Anterior cingulate cortex (tissue), 58 donors: ENCODE data around the gene RAET1E.
"Not testable (repeated sequence)": the region's sequence is repeated elsewhere in the genome, so short reads cannot be mapped to it uniquely, and the experiment has no call there.

Source experiments
- DNase-seq, 58 donors: peaks; one replicate each; lab custom pipeline; 2025; lab: John Stamatoyannopoulos, UW

RAET1E gene

GRCh38 chr6:149931501-149931900, 33.6 kb upstream of the RAET1E start:
- no peak for DNase-seq

- no peak for DNase-seq
These were observed 31.5 kb upstream of the RAET1E start for GRCh38 chr6:149929422-149929821.

- not testable (repeated sequence) for DNase-seq
These were observed 29.1 kb upstream of the RAET1E start for GRCh38 chr6:149927025-149927424.

GRCh38 chr6:149925974-149926777, 28.3 kb upstream of the RAET1E start:
- DNase-seq, result peak in 53 of 58 donors; percentile 3 to 82 (median 51)

DNA sequence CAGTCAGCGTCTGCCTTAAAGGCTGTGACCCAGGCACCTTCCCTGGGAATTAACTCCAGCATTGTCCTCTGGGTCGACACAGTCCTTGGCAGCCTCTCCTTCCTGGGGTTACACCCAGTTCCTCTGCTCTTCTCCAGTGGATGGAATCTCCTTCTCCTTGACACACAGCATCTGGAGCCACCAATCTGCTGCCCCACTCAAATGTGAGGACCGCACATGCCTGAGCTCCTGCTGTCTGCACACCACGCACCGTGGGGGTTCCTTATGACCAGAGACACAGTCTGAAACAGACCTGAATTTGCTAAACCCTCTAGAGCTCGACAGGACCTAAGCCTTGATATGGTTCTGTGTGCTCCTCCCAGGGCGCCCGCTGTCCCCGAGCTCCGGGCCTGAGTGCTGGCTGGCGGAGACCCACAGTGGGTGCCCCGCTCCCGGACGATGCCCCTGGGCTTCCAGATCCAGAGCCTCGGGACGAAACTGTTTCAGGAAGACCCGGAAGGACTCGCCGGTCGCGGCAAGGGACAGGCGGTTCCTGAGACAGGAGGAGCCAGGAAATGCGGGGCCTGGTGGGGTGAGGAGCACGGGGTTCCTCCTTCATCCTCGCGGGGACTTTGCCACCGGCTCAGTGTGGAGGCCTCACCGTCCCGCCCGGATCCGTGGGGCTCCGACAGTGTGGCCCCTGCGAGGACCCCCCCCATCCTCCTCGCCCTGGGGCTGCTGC, 27.5 kb upstream of the RAET1E start:
- peak in 2 of 58 donors; percentile 8 to 9 for DNase-seq

- DNase-seq, result no peak
These were observed 27.0 kb upstream of the RAET1E start for GRCh38 chr6:149924933-149925252.

GRCh38 chr6:149924206-149924932, 26.5 kb upstream of the RAET1E start:
- DNase-seq, result no peak

DNA sequence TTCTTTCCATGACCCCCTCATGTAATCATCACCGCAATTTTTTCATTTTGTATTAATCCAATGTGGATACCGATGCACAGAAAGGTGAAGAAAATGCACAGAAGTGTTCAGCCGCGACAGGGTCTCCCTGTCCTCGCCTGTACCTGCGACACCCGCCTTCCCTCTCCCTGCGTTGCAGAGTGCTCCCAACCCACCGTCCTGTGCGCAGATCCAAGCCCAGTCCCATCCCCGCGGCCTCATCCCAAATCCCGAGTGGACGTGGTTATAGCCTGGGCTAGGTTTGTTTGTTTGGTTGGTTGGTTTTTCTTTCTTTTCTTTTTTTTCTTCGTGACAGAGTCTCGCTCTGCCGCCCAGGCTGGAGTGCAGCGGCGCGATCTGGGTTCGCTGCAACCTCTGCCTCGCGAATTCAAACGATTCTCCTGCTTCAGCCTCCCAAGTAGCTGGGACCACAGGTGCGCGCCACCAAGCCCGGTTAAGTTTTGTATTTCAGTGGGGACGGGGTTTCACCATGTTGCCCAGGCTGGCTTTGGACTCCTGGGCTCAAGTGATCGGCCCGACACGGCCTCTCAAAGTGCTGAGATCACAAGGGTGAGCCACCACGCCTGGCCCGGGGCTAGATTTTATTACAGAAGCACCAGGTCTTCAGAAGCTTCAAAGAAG, 25.5 kb upstream of the RAET1E start:
- no peak for DNase-seq

GRCh38 chr6:149922642-149923326, 24.9 kb upstream of the RAET1E start, which contains the start of gene RAET1G:
TSS of gene RAET1G (minus strand) at chr6:149923121. CDS start at chr6:149923010, 111 bp downstream.
- peak in 54 of 58 donors; percentile 9 to 80 (median 56) for DNase-seq

DNA sequence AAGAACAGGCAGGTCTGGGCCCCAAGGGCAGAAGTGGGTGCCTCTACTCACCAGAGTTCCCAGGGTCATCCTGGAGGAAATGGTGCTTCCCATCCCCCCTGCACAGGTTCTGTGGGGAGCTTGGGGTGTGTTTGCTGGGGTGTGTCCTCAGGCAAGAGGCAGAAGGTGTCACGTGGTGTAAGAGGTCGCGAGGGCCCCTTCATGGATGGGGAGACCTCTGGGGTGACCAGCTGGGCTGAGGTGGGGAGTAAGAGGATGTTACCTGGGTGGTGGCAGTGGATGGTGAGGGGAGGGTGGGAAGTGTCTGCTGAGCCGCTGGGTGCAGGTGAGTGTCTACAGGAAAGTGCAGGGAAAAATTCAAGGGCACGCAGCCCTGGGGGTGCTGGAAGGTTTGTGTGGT, 24.2 kb upstream of the RAET1E start:
- not testable (repeated sequence) for DNase-seq

DNA sequence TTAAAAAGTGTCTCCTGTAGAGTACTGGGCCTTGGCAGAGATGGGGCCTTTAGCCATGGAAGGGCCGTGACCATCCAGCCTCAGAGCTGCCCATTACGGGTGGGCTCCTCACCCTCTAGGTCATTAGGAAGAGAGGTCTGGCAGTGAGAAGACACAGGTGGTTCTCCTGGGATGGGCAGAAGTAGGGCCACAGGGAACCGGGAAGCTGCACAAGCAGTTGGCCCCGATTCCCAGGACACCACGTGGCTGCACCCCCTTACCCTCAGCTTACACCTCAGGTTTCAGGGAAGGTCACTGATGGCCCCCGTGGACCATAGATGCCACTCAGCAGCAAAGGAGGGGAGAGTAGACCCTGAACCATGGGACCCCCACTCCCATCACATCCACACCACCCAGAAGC, 23.4 kb upstream of the RAET1E start:
- DNase-seq, result no peak

DNA sequence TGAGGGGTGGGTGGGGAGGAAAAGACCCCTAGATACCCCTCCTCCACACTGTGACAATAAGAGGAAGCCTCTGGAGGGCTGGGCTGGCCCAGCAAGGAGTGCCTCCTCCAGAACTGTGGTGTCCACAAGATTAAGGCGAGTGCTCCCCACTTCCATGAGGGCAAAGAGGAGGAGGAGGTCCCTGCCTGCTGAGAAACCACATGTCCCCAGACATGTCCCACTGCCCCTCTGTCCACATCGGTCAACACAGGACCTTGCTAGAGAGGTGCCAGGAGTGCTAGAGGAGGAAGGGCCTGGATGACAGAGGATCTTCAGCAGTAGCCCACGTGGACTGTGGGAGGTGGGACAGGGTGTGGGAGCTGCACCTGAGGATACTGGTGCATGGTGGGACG, 21.9 kb upstream of the RAET1E start:
- no peak for DNase-seq

DNA sequence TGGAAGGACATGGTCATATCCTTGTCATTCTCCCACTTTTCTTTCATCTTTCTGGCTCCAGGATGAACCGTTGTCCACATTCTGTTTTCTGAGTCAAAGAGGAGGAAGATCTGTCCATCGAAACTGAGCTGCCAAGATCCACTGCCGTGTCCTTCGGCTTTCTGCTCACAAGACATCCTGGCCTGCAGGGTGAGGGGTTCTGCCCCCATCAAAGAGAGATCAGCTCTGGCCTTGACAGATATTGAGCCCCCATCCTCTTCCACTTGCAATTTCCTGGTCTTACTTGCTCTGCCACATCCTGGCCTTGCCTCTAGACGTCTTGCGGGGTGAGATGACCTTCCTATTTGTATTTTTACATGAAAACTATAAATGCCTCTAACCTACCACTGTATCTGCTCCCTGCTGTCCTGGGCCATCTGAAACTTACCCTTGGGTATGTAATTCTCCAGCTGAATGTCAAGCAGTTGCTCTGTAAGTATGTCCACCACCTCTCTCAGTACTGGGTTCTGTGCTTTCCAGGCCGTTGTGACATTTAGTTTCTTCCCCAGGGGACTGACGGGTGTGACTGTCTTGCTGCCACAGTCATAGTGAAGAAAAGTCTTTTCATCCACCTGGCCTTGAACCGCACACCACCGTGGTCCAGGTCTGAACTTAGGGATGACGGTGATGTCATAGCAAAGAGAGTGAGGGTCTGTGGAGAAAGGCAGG, 21.4 kb upstream of the RAET1E start:
- DNase-seq, result not testable (repeated sequence)

DNA sequence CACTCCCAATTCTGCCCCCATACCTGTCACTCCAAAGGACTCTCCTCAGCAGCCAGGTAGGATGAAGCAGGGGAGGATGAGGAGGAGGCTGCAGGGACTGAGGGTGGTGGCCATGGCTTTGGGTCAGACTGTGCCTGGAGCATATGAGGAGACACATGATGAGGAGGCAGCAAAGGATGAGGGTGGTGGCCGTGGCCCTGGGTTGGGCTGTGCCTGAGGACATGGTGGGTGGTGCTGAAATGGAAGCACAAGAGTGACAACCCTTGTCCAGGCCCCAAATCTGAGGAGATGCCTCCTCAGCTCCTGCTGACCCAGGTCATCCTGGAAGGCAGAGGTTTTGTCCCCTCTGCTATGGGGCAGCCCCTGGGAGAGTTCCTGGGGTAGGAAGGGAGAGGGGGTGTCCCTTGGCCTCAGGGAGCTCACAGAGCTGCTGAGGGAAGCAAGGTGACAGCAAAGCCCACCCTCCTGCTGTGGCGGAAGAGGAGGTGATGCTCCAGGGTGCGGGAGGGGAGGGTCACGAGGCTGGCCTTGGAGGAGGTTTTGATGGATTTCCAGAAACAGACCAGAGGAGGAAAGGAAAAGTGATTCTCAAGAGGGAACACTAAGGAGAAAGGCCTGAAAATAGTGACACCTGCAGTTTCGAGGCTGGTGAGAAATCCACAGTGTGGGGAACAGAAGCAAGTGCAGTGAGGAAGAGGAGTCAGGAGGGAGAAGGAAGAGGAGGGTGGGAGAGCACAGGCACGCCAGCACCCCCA, 20.4 kb upstream of the RAET1E start:
- DNase-seq, result no peak

- DNase-seq, result no peak
These were observed 19.8 kb upstream of the RAET1E start for GRCh38 chr6:149917679-149918078.

DNA sequence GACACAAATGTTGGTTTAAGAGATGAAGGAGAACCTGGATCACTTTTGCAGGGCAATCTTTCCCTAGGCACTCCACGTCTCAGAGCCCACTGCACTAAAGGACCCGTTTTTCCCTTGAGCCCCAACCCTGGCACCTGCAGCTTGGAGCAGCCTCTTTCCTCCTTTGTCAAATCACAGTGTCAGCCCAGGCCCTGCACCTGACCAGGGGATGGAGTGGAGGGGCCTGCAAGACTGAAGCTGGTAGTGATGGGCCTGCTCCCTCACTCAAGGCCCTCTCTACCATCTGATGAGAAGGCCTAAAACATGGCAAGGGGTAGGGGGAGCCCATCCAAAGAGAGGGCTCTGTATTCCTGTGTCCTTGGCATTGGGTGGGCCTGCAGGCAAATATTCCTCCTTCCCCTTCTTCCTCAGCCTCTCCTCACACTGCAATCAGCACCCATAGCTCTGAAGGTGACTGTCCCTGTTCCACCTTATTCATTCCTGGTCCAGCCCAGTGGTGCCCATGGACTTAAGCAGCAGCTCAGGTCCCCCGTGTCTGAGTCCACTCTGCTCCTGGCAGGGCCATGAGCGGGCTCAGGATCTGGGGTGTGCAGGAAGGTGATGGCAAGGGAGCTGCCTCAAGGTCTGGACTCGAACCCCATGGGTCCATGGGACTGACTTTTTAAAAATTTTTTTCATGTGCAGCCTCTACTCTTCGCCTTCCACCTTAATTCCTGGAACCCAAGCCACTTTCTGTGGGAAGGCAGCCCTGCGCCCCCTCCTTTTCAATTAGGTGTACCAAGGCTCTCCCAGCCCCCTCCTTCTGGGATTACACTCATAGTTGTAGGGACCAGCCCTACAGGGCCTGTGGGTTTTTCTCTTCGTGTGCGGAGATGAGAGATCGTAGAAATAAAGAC, 18.3 kb upstream of the RAET1E start:
- no peak for DNase-seq

GRCh38 chr6:149913540-149914240, 15.8 kb upstream of the RAET1E start:
- no peak for DNase-seq
